ENCODE results near the gene SHB. TPM values are rescaled to one million over a fixed set of nuclear protein-coding genes. Genes with fewer than 3 reads are reported as not detected.
"Not testable (repeated sequence)": the region's sequence is repeated elsewhere in the genome, so short reads cannot be mapped to it uniquely, and the experiment has no call there.

Gene SHB
- total RNA-seq, 2 experiments from 2014 or later, result 1.2 to 1.3 TPM

DNA sequence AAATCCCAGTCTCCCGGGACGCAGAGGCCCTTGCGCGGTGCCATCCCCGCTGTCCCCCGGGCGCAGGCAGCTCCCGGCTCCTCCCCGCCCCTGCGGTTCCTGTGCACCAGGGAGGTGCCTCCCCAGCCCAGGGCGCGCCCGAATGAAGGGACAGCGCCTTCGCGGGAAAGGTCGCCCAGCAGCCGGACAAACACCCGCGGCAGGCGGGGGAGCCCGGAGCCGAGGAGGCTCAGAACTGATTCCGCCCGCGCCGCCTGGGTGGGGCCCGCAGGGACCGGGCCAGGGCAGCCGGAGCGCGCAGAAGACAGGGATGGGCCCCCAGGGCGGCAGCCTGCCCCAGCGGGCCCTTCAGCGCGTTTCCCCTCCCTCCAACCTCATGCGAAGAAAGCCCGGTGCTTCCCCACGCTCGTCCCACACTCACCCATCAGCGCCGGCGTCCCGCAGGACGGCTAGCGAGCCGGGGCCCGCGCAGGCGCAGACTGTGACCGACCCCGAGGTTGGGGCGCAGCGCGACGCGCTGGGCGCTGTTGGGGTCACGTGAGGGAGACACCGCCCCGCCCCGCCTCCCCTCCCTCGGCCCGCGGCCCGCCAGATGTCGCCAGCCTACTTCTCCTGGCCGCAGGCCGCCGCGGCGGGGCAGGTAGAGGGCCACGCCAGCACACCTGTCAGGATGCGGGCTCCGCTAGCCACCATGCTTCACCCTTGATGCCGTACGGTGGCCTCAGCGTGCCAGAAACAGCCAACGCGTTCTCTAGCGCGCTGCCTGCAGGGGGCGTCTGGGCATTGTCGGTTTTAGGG, 165.2 kb downstream of the SHB start, which contains the start of gene SLC25A51:
SLC25A51 (minus strand) TSS at position 481 of the 798 bp plus-strand sequence. CDS start 15,577 bp downstream, outside the sequence.
- ChIA-PET CTCF (interaction anchor here (0.5 to 2.7 kb wide), 10 partner anchors 8 to 423 kb away, joined by 3 to 15 read pairs (median 4); partner anchors contain the start of gene EXOSC3), POLR2A (interaction anchor here (0.7 to 1.0 kb wide), 3 partner anchors 165 to 453 kb away, joined by 3 to 4 read pairs (median 3); partner anchors contain the start of gene SHB)
- intact Hi-C loops (cut with DNase I, micrococcal nuclease), result loop anchor here (1.0 to 10.0 kb wide), 13 partner anchors 67 to 488 kb away; partner anchors contain the start of genes EXOSC3 (in 2 of the 2), POLR1E (in 2 of the 2), SHB (in 2 of the 2) and TRMT10B (in 2 of the 2)
- H3K4me1 Mint-ChIP-seq, result peaks cover 11% of the 10 kb centered on the region
- H3K27me3 Mint-ChIP-seq, result no peaks in the 10 kb centered on the region
- H3K4me3 Mint-ChIP-seq, result peak within 1 kb of the TSS; percentile 85
- peak within 1 kb of the TSS; percentile 89 for H3K27ac Mint-ChIP-seq
- peak; percentile 86 for ATAC-seq
- DNase-seq, result peak; percentile 96
- no peaks in the 10 kb centered on the region for H3K9me3 Mint-ChIP-seq (ENCODE audit: low read depth)
- H3K36me3 Mint-ChIP-seq (ENCODE audit: low read depth), result peaks cover 8% of the 10 kb centered on the region

GRCh38 chr9:37902796-37903646, 166.0 kb downstream of the SHB start:
- H3K9me3 Mint-ChIP-seq (ENCODE audit: low read depth), result no peaks in the 10 kb centered on the region
- ChIA-PET POLR2A (interaction anchor here (0.7 to 1.0 kb wide), 2 partner anchors 166 to 454 kb away, joined by 3 to 4 read pairs; partner anchors contain the start of gene SHB), CTCF (interaction anchor here (0.5 to 2.7 kb wide), 14 partner anchors 9 to 458 kb away, joined by 3 to 15 read pairs (median 3); partner anchors contain the start of gene EXOSC3)
- peak overlapping the region; percentile 85 for H3K27ac Mint-ChIP-seq
- peaks cover 11% of the 10 kb centered on the region for H3K4me1 Mint-ChIP-seq
- intact Hi-C loops (cut with DNase I, micrococcal nuclease), result loop anchor here (1.0 to 10.0 kb wide), 6 partner anchors 66 to 418 kb away; partner anchors contain the start of genes EXOSC3 (in 1 of the 2), POLR1E (in 1 of the 2), TOMM5 (in 1 of the 2) and TRMT10B (in 1 of the 2)
- H3K4me3 Mint-ChIP-seq, result peak overlapping the region; percentile 85
- no peaks in the 10 kb centered on the region for H3K27me3 Mint-ChIP-seq
- DNase-seq (peak; percentile 33), ATAC-seq (peak; percentile 28)
- H3K36me3 Mint-ChIP-seq (ENCODE audit: low read depth), result peaks cover 10% of the 10 kb centered on the region

DNA sequence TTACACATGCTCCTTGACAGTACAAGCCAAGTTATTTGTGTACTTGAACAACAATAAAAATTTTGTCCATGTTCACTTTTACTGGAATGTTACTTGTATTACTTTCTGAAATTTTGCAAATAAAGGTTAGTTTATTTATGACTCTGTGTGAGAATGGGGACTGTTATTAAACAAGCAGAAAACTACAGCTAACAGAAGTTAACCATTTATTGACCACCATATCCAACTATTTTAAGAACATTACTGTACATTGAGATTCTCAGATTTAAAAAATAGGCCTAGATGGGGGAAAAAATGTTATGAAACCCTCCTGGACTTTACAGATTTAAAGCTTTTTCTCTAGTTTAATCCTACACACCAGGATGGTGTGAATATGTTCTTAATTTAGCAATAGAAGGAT, 166.9 kb downstream of the SHB start:
- intact Hi-C loops (cut with DNase I, micrococcal nuclease), result loop anchor here (1.0 to 10.0 kb wide), 5 partner anchors 65 to 417 kb away; partner anchors contain the start of genes POLR1E (in 1 of the 2), TOMM5 (in 1 of the 2) and TRMT10B (in 1 of the 2)
- DNase-seq, result no peak
- Mint-ChIP-seq H3K4me3 (peak overlapping the region; percentile 85), H3K4me1 (peaks cover 14% of the 10 kb centered on the region), H3K9me3 (ENCODE audit: low read depth) (no peaks in the 10 kb centered on the region), H3K27ac (no peak overlapping the region), H3K27me3 (no peaks in the 10 kb centered on the region), H3K36me3 (ENCODE audit: low read depth) (peaks cover 15% of the 10 kb centered on the region)
- ChIA-PET CTCF (interaction anchor here (0.9 to 2.7 kb wide), 7 partner anchors 9 to 185 kb away, joined by 3 to 15 read pairs (median 3); no protein-coding TSS in a partner anchor), POLR2A (no interaction called here)
- no peak for ATAC-seq

DNA sequence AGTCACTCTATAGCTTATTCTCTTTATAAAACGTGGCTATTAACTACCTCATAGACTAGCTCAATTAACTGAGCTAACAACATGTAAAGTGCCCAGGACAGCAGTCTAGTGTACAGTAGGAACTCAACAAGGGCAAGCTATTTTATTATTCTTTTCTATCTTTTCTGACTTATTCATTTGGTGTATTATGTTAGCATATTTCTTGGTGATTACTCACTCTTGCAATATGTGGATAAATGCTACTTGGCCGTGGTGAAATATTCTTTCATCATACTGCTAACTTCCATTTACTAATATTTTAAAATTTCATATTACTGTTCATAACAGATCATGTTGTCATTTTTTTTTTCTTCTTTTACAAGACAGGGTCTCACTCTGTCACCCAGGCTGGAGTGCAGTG, 170.0 kb downstream of the SHB start:
- no peaks in the 10 kb centered on the region for H3K9me3 Mint-ChIP-seq (ENCODE audit: low read depth)
- peaks cover 31% of the 10 kb centered on the region for H3K36me3 Mint-ChIP-seq (ENCODE audit: low read depth)
- intact Hi-C loops (cut with DNase I, micrococcal nuclease), result no loop called here
- no peak for DNase-seq
- no peak overlapping the region for H3K27ac Mint-ChIP-seq
- POLR2A ChIA-PET, result no interaction called here
- ATAC-seq, result no peak
- no peaks in the 10 kb centered on the region for H3K27me3 Mint-ChIP-seq
- H3K4me1 Mint-ChIP-seq, result peaks cover 12% of the 10 kb centered on the region
- H3K4me3 Mint-ChIP-seq, result no peak overlapping the region
- CTCF ChIA-PET, result no interaction called here

GRCh38 chr9:37897665-37898064, 171.4 kb downstream of the SHB start:
- Mint-ChIP-seq H3K36me3 (ENCODE audit: low read depth) (peaks cover 45% of the 10 kb centered on the region), H3K27me3 (no peaks in the 10 kb centered on the region), H3K27ac (no peak overlapping the region), H3K4me3 (no peak overlapping the region), H3K4me1 (peaks cover 8% of the 10 kb centered on the region), H3K9me3 (ENCODE audit: low read depth) (no peaks in the 10 kb centered on the region)
- ATAC-seq (no peak), DNase-seq (no peak)
- intact Hi-C loops (cut with DNase I, micrococcal nuclease), result no loop called here
- ChIA-PET POLR2A (no interaction called here), CTCF (no interaction called here)

DNA sequence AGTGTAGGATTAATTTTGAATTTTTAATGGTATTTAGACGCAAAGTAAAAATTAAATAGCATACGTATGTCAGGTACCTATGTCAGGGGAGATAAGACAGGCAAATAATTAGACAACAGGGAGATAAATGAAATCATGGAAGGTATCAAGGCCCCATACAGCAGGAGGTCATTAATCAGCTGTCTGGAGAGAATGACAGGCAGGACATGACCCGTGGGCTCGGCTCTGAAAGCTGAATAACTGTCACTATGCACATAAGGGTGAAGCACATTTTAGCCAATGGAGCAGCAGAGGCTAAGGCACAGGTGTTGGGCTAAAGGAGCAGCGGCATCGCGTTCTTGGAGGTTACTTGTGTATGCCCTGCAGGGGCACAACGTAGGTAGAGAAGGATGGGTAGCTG, 177.0 kb downstream of the SHB start:
- Mint-ChIP-seq H3K9me3 (ENCODE audit: low read depth) (no peaks in the 10 kb centered on the region), H3K36me3 (ENCODE audit: low read depth) (peaks cover 56% of the 10 kb centered on the region), H3K4me1 (no peaks in the 10 kb centered on the region), H3K27me3 (no peaks in the 10 kb centered on the region), H3K27ac (no peak overlapping the region), H3K4me3 (no peak overlapping the region)
- ChIA-PET POLR2A (no interaction called here), CTCF (interaction anchor here (0.7 kb wide), 1 partner anchor 140 kb away, joined by 3 read pairs; no protein-coding TSS in a partner anchor)
- DNase-seq, result no peak
- no peak for ATAC-seq
- intact Hi-C loops (cut with DNase I, micrococcal nuclease), result no loop called here

DNA sequence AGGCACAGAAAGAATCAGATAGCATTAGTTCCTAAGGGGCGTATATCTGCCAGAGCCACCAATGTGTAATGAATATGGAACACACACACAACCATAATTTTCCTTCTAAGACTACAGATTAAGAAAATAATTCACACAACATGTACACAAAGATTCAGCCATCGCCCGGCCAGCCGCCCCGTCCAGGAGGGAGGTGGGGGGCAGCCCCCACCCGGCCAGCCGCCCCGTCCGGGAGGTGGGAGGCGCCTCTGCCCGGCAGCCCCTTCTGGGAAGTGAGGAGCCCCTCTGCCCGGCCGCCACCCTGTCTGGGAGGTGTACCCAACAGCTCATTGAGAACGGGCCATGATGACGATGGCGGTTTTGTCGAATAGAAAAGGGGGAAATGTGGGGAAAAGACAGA, 178.0 kb downstream of the SHB start:
- peaks cover 55% of the 10 kb centered on the region for H3K36me3 Mint-ChIP-seq (ENCODE audit: low read depth)
- intact Hi-C loops (cut with DNase I, micrococcal nuclease), result not testable (repeated sequence)

GRCh38 chr9:37889536-37889935, 179.5 kb downstream of the SHB start:
- intact Hi-C loops (cut with DNase I, micrococcal nuclease), result no loop called here
- CTCF ChIA-PET, result no interaction called here
- Mint-ChIP-seq H3K27ac (no peak overlapping the region), H3K4me3 (no peak overlapping the region), H3K36me3 (ENCODE audit: low read depth) (peaks cover 54% of the 10 kb centered on the region), H3K27me3 (no peaks in the 10 kb centered on the region), H3K4me1 (peaks cover 5% of the 10 kb centered on the region), H3K9me3 (ENCODE audit: low read depth) (no peaks in the 10 kb centered on the region)
- POLR2A ChIA-PET, result no interaction called here
- DNase-seq, result no peak
- ATAC-seq, result no peak

More for the DNA sequence above, 178.0 kb downstream of the SHB start:
- H3K9me3 Mint-ChIP-seq (ENCODE audit: low read depth); DNase-seq; H3K4me3 Mint-ChIP-seq; H3K4me1 Mint-ChIP-seq; H3K27ac Mint-ChIP-seq; POLR2A ChIA-PET; ATAC-seq; CTCF ChIA-PET; H3K27me3 Mint-ChIP-seq: not testable (repeated sequence)

DNA sequence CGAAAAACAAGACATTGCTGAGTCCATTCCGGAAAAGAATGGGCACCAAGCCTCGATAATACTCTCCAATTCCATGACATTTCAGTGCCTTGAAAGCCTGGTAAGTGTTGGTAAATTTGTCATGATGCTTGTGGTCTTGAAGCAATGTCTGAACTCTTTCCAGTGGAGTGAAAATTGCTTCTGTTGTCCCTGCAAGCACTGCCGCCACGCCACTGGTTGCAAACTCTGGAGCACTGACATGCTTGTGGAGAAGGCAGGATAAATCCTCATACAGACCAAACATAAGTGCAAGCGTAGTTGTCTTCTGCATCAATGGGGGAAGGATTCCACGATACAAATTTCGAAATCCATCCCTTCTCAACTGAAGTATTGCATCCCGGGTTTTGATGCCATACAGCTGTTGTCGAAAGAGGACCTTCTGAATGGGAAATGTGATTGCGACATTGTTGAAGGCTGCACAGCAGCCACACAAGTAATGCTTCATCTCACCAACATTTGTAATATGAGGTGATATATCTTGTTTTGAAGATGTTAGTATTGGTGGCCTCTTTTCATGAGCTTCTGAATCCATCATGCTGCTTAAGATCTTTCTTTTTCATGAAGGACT, 180.9 kb downstream of the SHB start:
- H3K27me3 Mint-ChIP-seq; ATAC-seq; intact Hi-C loops (cut with DNase I, micrococcal nuclease); CTCF ChIA-PET; POLR2A ChIA-PET; H3K27ac Mint-ChIP-seq; H3K4me3 Mint-ChIP-seq; H3K4me1 Mint-ChIP-seq; DNase-seq; H3K9me3 Mint-ChIP-seq (ENCODE audit: low read depth): not testable (repeated sequence)
- peaks cover 41% of the 10 kb centered on the region for H3K36me3 Mint-ChIP-seq (ENCODE audit: low read depth)

- ChIA-PET CTCF (no interaction called here), POLR2A (no interaction called here)
- H3K27ac Mint-ChIP-seq, result no peak overlapping the region
- peaks cover 21% of the 10 kb centered on the region for H3K36me3 Mint-ChIP-seq (ENCODE audit: low read depth)
- intact Hi-C loops (cut with DNase I, micrococcal nuclease), result no loop called here
- H3K27me3 Mint-ChIP-seq, result no peaks in the 10 kb centered on the region
- no peaks in the 10 kb centered on the region for H3K9me3 Mint-ChIP-seq (ENCODE audit: low read depth)
- H3K4me1 Mint-ChIP-seq, result peaks cover 5% of the 10 kb centered on the region
- no peak overlapping the region for H3K4me3 Mint-ChIP-seq
- ATAC-seq (no peak), DNase-seq (no peak)
These were observed 188.0 kb downstream of the SHB start for GRCh38 chr9:37880916-37881479.

Data from activated CD4-positive, alpha-beta T cell treated with anti-CD3 and anti-CD28 coated beads for 36 hours (primary cell).